DND-41 (cell line): ENCODE measurements around the gene ZNF746.

Experiments
- ATAC-seq: fragments of 200-7000 bp; cut with Tn5 transposase; 3 replicates; pipeline ENCODE4 v1.9.1; 2021; ENCODE audit warnings: low read depth; ENCODE audit not compliant: insufficient read depth
- DNase-seq: peaks from one replicate; pipeline ENCODE4 v3.0.0-alpha.2; 2020
- H2AFZ ChIP-seq: 2 replicates; pipeline ENCODE4 v1.6.0; 2012; ENCODE audit warnings: low read depth, low read length
- H3K27ac ChIP-seq: 2 replicates; pipeline ENCODE4 v1.5.1; 2012; ENCODE audit warnings: low read length, inconsistent platforms
- H3K27me3 ChIP-seq: fragments of 200-600 bp; sonication (generic); 2 replicates; pipeline ENCODE4 v1.6.0; 2012; ENCODE audit warnings: low read length, mild to moderate bottlenecking, inconsistent platforms; ENCODE audit not compliant: insufficient read depth, poor library complexity
- H3K36me3 ChIP-seq: 2 replicates; pipeline ENCODE4 v1.5.1; 2012; ENCODE audit warnings: low read length, inconsistent platforms; ENCODE audit not compliant: insufficient read depth
- H3K4me1 ChIP-seq: 2 replicates; pipeline ENCODE4 v1.5.1; 2012; ENCODE audit warnings: mild to moderate bottlenecking, low read length; ENCODE audit not compliant: insufficient read depth
- H3K4me2 ChIP-seq: 2 replicates; pipeline ENCODE4 v1.6.0; 2012; ENCODE audit warnings: mild to moderate bottlenecking, moderate library complexity, low read length, inconsistent platforms; ENCODE audit not compliant: insufficient read depth
- H3K4me3 ChIP-seq, 2 experiments: fragments of 200-600 bp in 1 of 2; shearing (Covaris generic) in 1 of 2; 2 replicates each; pipeline ENCODE4 v1.5.1; 2012 to 2016; ENCODE audit warnings: inconsistent platforms in 2 of 2, low read length in 2 of 2, mild to moderate bottlenecking in 2 of 2, low read depth in 1 of 2, moderate library complexity in 1 of 2
- H3K79me2 ChIP-seq: 2 replicates; pipeline ENCODE4 v1.6.0; 2012; ENCODE audit warnings: low read length, inconsistent platforms; ENCODE audit not compliant: insufficient read depth
- H3K9ac ChIP-seq: 2 replicates; pipeline ENCODE4 v1.6.0; 2012; ENCODE audit warnings: low read depth, mild to moderate bottlenecking, inconsistent platforms, low read length, moderate library complexity
- H3K9me3 ChIP-seq: 2 replicates; pipeline ENCODE4 v1.5.1; 2012; ENCODE audit warnings: low read length, moderate library complexity, mild to moderate bottlenecking, inconsistent platforms; ENCODE audit not compliant: insufficient read depth, severe bottlenecking
- H4K20me1 ChIP-seq: 2 replicates; pipeline ENCODE4 v1.6.0; 2012; ENCODE audit warnings: low read length; ENCODE audit not compliant: insufficient read depth
- EZH2 ChIP-seq: IDR thresholded peaks from 3 replicates; pipeline ENCODE4 v1.6.1; 2012; ENCODE audit warnings: borderline replicate concordance, low read depth, mild to moderate bottlenecking, moderate library complexity, low read length, inconsistent platforms; ENCODE audit not compliant: severe bottlenecking
- TF ChIP-seq, protein P1 (sequence below): IDR thresholded peaks from 2 replicates; pipeline ENCODE4 v1.5.1; 2012; ENCODE audit warnings: borderline replicate concordance, low read length, moderate library complexity, mild to moderate bottlenecking; ENCODE audit not compliant: poor library complexity, severe bottlenecking; ENCODE audit errors: extremely low read depth

The ZNF746 gene

DNA sequence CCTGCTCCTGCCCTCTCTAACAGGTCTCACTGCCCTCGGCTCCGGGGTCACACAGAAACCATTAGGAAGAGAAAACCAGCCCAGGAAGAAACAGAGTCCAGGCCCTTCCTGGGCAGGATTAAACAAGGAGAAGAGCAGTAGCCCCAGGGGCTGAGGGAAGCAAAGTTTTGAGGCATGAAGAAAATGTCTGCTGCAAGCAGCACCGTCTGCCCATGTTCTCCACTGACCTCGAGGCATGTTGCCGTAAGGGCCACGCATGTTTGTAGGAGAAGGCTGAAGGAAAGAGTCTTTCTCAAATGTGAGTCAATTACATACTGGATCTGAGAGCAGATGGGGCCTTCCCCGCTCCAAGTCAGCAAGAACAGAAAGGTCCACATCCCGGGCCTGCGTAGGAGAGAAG lies 4.2 kb downstream of the ZNF746 start:
- H3K4me1 ChIP-seq: peaks cover 25% of the 10 kb centered on the region
- peaks cover 76% of the 10 kb centered on the region for H3K36me3 ChIP-seq
- H3K4me2 ChIP-seq: no peak overlapping the region
- H4K20me1 ChIP-seq: peaks cover 15% of the 10 kb centered on the region; the same call in 1 of the 2 replicates
- no peak overlapping the region for H2AFZ ChIP-seq
- TF ChIP-seq, protein P1, sequence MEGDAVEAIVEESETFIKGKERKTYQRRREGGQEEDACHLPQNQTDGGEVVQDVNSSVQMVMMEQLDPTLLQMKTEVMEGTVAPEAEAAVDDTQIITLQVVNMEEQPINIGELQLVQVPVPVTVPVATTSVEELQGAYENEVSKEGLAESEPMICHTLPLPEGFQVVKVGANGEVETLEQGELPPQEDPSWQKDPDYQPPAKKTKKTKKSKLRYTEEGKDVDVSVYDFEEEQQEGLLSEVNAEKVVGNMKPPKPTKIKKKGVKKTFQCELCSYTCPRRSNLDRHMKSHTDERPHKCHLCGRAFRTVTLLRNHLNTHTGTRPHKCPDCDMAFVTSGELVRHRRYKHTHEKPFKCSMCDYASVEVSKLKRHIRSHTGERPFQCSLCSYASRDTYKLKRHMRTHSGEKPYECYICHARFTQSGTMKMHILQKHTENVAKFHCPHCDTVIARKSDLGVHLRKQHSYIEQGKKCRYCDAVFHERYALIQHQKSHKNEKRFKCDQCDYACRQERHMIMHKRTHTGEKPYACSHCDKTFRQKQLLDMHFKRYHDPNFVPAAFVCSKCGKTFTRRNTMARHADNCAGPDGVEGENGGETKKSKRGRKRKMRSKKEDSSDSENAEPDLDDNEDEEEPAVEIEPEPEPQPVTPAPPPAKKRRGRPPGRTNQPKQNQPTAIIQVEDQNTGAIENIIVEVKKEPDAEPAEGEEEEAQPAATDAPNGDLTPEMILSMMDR: no peak
- TF ChIP-seq EZH2: no peak
- no peak overlapping the region for H3K27ac ChIP-seq
- DNase-seq: no peak
- H3K9ac ChIP-seq: no peak overlapping the region
- peaks cover 31% of the 10 kb centered on the region for H3K79me2 ChIP-seq
- no peak overlapping the region for H3K4me3 ChIP-seq
- no peaks in the 10 kb centered on the region for H3K27me3 ChIP-seq
- ATAC-seq: no peak
- H3K9me3 ChIP-seq: no peaks in the 10 kb centered on the region

DNA sequence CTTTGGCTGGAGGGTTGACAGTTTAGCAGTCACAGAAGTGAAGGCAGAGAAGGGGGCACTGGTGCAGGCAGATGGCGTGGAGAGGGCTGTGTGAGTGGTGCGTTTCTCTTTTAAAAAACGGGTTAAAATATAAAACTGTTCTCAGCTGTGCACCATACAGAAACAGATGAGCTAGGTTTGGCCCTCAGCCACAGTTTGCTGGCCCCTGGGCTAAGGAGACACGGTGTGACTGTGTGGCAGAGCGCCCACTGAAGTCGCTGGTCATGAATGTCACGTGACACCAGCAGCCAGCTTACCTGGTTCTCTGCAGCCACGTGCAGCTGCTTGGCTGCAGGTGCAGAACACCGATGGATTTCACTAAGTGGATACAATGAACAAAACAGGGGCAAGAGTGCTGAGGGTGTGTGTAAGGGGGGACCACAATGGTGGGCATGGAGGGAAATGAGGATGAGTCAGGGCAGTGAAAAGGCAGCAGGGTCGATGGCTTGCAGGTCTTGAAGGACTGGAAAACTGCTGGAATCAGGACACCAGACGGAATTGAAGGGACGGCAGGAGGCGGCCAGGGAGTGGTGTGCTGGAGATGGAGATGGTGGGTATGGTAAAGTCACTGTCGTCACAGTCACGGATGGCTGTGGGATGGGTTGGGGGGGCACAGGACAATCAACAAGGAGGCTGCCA lies 7.4 kb downstream of the ZNF746 start:
- TF ChIP-seq, protein P1: no peak
- TF ChIP-seq EZH2: no peak
- Histone ChIP-seq H3K9ac (no peak overlapping the region), H3K9me3 (no peaks in the 10 kb centered on the region), H3K27ac (no peak overlapping the region), H3K36me3 (peaks cover 94% of the 10 kb centered on the region), H3K4me2 (no peak overlapping the region), H3K4me1 (peaks cover 3% of the 10 kb centered on the region), H3K79me2 (peaks cover 7% of the 10 kb centered on the region), H3K27me3 (no peaks in the 10 kb centered on the region), H4K20me1 (peaks cover 3% of the 10 kb centered on the region; the same call in 1 of the 2 replicates), H3K4me3 (no peak overlapping the region), H2AFZ (no peak overlapping the region)
- ATAC-seq (no peak), DNase-seq (no peak)

DNA sequence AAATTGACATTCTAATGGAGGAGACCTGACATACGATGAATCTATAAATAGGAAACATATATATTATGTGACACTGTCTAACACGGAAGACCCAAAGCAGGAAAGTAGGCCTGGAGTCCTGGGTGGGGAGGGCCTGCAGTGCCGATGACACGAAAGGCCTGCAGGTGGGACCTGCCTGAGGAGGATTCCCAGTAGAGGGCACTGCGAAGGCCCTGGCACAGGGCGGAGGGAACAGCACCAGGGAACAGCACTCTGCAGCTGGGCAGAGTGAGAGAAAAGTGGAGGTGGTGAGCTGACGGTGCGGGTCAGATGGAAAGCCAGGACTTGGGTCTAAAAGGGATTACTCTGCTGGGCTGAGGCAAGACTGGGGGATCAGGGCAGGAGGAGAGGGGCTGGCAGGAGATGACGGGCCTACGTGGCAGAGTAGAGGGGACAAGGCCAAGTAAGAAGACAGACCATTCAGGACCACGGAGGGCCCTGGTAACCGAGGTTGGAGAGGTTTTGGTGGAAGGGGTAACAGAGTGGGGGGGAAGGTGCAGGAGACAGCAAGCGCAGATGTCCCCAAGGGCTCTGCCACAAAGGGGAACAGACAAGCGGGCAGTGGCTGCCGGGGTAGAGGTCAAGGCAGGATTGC lies 8.1 kb downstream of the ZNF746 start:
- no peak overlapping the region for H3K27ac ChIP-seq
- ATAC-seq (peak; percentile 82), DNase-seq (peak; percentile 20)
- no peaks in the 10 kb centered on the region for H3K27me3 ChIP-seq
- no peak overlapping the region for H3K4me2 ChIP-seq
- H3K36me3 ChIP-seq: peaks cover 95% of the 10 kb centered on the region
- no peaks in the 10 kb centered on the region for H3K79me2 ChIP-seq
- H2AFZ ChIP-seq: no peak overlapping the region
- H4K20me1 ChIP-seq: no peaks in the 10 kb centered on the region
- no peak overlapping the region for H3K4me3 ChIP-seq
- H3K9ac ChIP-seq: no peak overlapping the region
- H3K4me1 ChIP-seq: no peaks in the 10 kb centered on the region
- H3K9me3 ChIP-seq: no peaks in the 10 kb centered on the region
- no peak for TF ChIP-seq EZH2
- TF ChIP-seq, protein P1: peak; percentile 45
